Measurements from ENCODE around the gene ATRIP. TPM values are rescaled to one million over a fixed set of nuclear protein-coding genes. Genes with fewer than 3 reads are reported as not detected.

ATRIP gene
- total RNA-seq, 4 donors from 2014 or later, result 5.6 to 14.1 (median 9.3) TPM

- WGBS, 2 donors, result 24 to 25% methylated on average over 10 of the region's 10 CpGs
- intact Hi-C loops (cut with DNase I; ENCODE audit: low total_unique reads), result no loop called here
- H3K4me3 ChIP-seq (ENCODE audit: low read depth, poor library complexity, severe bottlenecking), result no peak overlapping the region
- TF ChIP-seq, protein P1, sequence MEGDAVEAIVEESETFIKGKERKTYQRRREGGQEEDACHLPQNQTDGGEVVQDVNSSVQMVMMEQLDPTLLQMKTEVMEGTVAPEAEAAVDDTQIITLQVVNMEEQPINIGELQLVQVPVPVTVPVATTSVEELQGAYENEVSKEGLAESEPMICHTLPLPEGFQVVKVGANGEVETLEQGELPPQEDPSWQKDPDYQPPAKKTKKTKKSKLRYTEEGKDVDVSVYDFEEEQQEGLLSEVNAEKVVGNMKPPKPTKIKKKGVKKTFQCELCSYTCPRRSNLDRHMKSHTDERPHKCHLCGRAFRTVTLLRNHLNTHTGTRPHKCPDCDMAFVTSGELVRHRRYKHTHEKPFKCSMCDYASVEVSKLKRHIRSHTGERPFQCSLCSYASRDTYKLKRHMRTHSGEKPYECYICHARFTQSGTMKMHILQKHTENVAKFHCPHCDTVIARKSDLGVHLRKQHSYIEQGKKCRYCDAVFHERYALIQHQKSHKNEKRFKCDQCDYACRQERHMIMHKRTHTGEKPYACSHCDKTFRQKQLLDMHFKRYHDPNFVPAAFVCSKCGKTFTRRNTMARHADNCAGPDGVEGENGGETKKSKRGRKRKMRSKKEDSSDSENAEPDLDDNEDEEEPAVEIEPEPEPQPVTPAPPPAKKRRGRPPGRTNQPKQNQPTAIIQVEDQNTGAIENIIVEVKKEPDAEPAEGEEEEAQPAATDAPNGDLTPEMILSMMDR (IDR thresholded peaks at IDR 0.05), result no peak
- no peak for TF ChIP-seq POLR2A (IDR thresholded peaks at IDR 0.05)
- no peak for DNase-seq (ENCODE audit: low spot score in 2 of 2)
These were observed 60.9 kb downstream of the ATRIP start for GRCh38 chr3:48507256-48508061.

DNA sequence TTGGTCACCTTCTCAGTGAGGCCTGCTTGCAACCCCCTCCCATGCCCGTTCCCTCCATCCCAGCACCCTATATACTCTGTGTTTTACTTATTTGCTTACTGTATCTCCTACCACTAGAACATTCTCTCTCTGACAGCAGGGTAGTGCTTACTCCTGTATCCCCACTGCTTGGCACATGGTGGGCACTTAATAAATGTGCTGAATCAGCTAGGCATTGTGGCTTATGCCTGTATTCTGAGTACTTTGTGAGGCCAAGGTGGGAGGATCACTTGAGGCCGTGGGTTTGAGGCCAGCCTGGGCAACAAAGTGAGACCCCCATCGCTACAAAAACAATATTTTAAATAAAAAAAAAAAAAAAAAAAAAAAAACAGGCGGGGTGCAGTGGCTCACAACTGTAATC is 65.0 kb downstream of the ATRIP start:
- DNase-seq (ENCODE audit: low spot score in 2 of 2), result no peak
- WGBS, 2 donors, result 89 to 97% methylated on average over 4 of the region's 4 CpGs
- intact Hi-C loops (cut with DNase I; ENCODE audit: low total_unique reads), result no loop called here
- TF ChIP-seq, protein P1 (IDR thresholded peaks at IDR 0.05), result no peak
- TF ChIP-seq POLR2A (IDR thresholded peaks at IDR 0.05), result no peak
- H3K4me3 ChIP-seq (ENCODE audit: low read depth, poor library complexity, severe bottlenecking), result no peak overlapping the region

DNA sequence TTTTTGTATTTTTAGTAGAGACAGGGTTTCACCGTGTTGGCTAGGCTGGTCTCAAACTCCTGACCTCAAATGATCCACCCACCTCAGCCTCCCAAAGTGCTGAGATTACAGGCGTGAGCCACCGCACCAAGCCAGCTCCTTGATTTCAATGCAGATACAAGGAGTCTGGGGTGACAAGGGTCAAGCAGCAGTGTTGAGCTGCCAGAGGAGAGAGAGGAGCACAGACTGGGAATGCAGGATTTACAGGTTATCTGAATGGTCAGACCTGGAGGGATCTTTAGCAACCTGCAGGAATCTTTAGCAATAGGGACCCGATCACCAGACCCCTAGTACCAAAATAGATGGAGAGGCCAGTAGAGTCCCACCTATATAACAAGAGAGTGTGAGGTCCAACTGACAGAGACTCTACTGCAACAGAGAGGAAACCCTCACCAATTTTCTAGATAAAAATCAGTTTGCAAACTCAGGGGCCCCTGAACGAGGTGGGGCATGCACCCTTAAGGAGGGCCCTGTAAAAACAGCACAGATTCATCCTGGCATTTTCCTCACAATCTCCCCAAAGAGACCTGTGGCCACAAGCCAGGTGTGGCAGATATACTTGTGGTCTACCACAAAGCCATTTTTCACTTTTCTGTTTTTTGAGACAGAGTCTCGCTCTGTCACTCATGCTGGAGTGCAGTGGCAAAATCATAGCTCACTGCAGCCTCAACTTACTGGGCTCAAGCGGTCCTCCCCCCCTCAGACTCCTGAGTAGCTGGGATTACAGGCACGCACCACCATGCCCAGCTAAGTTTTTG is 68.1 kb downstream of the ATRIP start:
- TF ChIP-seq, protein P1 (IDR thresholded peaks at IDR 0.05), result no peak
- TF ChIP-seq POLR2A (IDR thresholded peaks at IDR 0.05), result no peak
- intact Hi-C loops (cut with DNase I; ENCODE audit: low total_unique reads), result no loop called here
- H3K4me3 ChIP-seq (ENCODE audit: low read depth, poor library complexity, severe bottlenecking), result no peak overlapping the region
- 83 to 87% methylated on average over 8 of the region's 8 CpGs for WGBS, 2 donors
- no peak for DNase-seq (ENCODE audit: low spot score in 2 of 2)

Other genes starting within 250 kb of the ATRIP start
- 1 to 10 TPM in 1 of 4 donors, not detected in 3; 1.1 TPM for gene CAMP, start 223.2 kb upstream of the ATRIP start, total RNA-seq
- 1 to 10 TPM; 4.8 to 9.4 (median 9.0) TPM for gene ZNF589, start 205.6 kb upstream of the ATRIP start, total RNA-seq
- gene NME6, start 145.4 kb upstream of the ATRIP start, total RNA-seq, result 10 to 100 TPM; 23.4 to 44.8 (median 32.9) TPM
- not detected for gene SPINK8, start 113.1 kb upstream of the ATRIP start, total RNA-seq
- not detected for gene FBXW12, start 74.5 kb upstream of the ATRIP start, total RNA-seq
- gene PLXNB1, start 16.7 kb upstream of the ATRIP start, total RNA-seq, result 100 to 1,000 TPM; 111 to 227 (median 145) TPM
- gene CCDC51, start 6.6 kb upstream of the ATRIP start, total RNA-seq, result 10 to 100 TPM in 3 of 4 donors, 1 to 10 TPM in 1; 6.7 to 17.1 (median 11.6) TPM
- 100 to 1,000 TPM; 173 to 271 (median 250) TPM for gene TMA7, start 6.5 kb upstream of the ATRIP start, total RNA-seq
- 10 to 100 TPM; 64.3 to 93.6 (median 71.0) TPM for gene SHISA5, start 57.4 kb downstream of the ATRIP start, total RNA-seq
- 1 to 10 TPM; 3.7 to 8.8 (median 6.4) TPM for gene PFKFB4, start 110.1 kb downstream of the ATRIP start, total RNA-seq
- 1 to 10 TPM; 4.8 to 9.8 (median 6.2) TPM for gene UCN2, start 117.0 kb downstream of the ATRIP start, total RNA-seq
- 100 to 1,000 TPM; 159 to 393 (median 199) TPM for gene COL7A1, start 148.6 kb downstream of the ATRIP start, total RNA-seq
- gene UQCRC1, start 162.9 kb downstream of the ATRIP start, total RNA-seq, result 100 to 1,000 TPM; 240 to 373 (median 334) TPM
- gene TMEM89, start 175.0 kb downstream of the ATRIP start, total RNA-seq, result not detected
- gene SLC26A6, start 188.7 kb downstream of the ATRIP start, total RNA-seq, result 10 to 100 TPM in 3 of 4 donors, 1 to 10 TPM in 1; 9.4 to 36.5 (median 17.9) TPM
- 1 to 10 TPM in 2 of 4 donors, under 1 TPM in 2; 0.59 to 4.7 (median 1.2) TPM for gene CELSR3, start 216.1 kb downstream of the ATRIP start, total RNA-seq
- 10 to 100 TPM; 32.0 to 51.0 (median 41.1) TPM for gene NCKIPSD, start 239.2 kb downstream of the ATRIP start, total RNA-seq

Measured in lower leg skin (tissue), 4 donors.